Measurements from ENCODE around the gene ATP6V1B1.

The ATP6V1B1 gene

GRCh38 chr2:70935468-70936164 lies at the start of gene ATP6V1B1:
Gene ATP6V1B1 (plus strand): TSS chr2:70935900. CDS start chr2:70935955, 55 bp downstream.
- no peak for DNase-seq (ENCODE audit: low spot score)

DNA sequence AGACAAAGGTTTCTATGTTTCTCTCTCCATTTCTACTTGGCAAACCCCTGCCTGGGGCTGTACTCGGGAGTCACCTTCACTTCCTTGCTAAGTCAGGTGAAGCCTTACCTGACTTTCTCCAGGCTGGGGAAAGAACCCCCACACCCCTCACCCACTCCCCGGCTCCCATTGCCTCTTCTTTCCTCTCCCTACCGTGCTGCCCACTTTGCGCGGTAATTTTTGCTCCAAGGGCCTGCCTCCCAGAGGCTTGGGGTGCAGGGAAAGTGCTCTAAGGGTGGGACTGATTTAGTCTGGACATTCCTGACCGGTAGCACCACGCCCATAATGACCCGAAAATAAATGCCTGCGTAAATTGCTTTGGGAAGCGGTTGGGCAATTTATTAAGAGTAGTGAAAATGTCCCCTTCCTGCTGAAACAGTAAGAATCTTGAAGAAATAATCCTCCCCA lies 49.1 kb upstream of the ATP6V1B1 start:
- no peak for DNase-seq (ENCODE audit: low spot score)

GRCh38 chr2:70887208-70887549 lies 48.5 kb upstream of the ATP6V1B1 start:
- DNase-seq (ENCODE audit: low spot score), result no peak

DNA sequence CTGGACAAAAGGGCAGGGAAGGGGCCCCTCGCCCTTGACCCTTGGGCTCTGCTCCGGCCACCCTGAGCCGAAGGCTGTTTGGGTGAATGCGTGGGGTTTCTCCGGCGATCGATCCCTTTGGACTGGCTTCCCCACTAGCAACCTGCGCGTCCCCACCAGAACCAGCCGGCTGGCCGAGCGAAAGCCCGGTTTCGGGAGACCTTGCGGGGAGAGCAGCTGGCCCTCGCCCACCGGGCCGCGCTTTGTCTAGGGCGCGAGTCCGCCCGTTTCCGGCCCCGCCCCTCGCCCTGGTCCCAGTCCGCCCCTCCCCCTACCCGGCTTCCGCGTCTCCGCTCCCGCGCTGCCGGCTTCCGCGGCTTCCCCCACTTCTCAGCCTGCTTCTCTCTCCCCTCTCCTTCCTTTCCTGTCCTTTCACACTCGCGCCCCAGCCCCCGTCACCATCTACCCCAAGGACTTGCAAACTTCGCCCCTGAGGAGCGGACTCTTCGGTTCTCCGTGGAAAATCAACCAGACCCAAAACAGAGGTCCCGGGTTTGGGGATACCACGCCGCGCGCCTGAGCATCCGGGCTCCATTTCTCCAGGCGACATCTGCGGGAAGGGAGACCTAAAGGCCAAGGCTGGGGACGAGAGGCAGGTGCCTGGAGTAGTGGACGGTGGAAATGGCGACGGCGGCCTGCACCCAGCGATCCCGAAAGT lies 48.0 kb upstream of the ATP6V1B1 start:
- DNase-seq (ENCODE audit: low spot score), result peak; percentile 25

DNA sequence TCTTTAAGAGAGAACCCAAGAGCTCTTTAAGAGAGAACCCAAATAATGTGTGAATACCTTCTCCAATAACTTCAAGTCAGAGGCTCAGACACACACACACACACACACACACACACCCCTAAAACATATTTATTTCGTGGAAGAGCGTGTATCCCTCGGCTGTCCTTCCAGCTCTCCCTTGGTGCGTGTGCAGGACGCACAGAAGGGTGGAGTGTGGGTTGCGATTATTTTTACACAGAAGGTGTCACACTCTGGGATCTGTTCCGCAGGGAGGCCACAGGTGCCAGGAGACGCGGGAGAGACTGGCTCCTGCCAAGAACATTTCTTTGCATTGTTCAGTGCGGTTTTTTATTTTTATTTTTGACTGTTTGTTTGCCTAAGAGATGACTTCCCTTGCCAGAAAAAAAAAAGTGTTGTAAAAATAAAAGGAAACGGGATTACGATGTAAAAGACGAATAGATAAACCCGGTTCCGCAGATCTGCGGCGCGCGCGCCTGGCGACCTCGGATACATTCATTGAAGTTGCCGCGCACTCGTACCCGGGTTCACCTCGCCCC lies 47.3 kb upstream of the ATP6V1B1 start:
- DNase-seq (ENCODE audit: low spot score), result no peak

GRCh38 chr2:70888923-70889715 lies 46.6 kb upstream of the ATP6V1B1 start:
- DNase-seq (ENCODE audit: low spot score), result no peak

DNA sequence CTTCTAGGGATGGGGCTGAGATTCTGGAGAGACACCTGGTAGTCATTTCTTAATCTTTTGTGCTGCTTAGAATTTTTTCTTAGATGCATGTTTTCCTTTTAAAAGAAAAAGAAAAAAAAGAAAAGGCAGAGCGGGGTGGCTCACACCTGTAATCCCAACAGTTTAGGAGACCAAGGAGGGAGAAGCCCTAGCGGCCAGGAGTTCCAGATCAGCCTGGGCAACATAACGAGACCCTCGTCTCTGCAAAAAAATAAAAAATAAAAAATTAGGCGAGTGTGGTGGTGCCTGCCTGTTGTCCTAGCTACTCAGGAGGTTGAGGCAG lies 46.0 kb upstream of the ATP6V1B1 start:
- no peak for DNase-seq (ENCODE audit: low spot score)

DNA sequence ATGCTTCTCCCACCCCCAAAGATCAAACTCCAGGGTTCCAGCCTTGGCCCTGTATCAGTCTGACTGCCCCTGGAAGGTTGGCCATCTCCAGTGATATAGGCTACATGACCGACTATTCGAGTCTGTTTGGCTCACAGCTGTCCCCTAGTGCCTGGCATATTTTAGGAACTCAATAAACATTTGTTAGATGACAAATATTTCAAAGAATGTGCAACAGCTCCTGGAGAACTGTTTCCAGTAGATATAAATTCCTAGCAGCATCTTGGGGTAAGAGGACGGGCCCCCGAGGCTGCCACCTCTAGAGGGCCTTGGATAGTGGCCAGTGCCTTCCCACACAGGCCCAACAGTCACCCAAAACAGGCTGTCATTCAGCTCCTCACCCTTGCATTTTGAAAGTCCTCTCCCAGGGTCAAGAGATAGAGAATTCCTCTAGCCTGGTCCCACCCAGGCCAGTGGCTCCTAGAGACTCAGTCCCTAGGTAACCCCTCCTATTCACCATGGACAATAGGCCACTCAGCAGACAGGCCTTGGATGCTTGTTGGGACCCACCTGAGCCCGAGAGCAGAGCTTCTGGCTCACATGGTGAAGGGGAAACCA lies 45.1 kb upstream of the ATP6V1B1 start:
- no peak for DNase-seq (ENCODE audit: low spot score)

GRCh38 chr2:70891572-70892357 lies 43.9 kb upstream of the ATP6V1B1 start:
- DNase-seq (ENCODE audit: low spot score), result no peak

GRCh38 chr2:70892750-70893149 lies 43.0 kb upstream of the ATP6V1B1 start:
- DNase-seq (ENCODE audit: low spot score), result no peak

DNA sequence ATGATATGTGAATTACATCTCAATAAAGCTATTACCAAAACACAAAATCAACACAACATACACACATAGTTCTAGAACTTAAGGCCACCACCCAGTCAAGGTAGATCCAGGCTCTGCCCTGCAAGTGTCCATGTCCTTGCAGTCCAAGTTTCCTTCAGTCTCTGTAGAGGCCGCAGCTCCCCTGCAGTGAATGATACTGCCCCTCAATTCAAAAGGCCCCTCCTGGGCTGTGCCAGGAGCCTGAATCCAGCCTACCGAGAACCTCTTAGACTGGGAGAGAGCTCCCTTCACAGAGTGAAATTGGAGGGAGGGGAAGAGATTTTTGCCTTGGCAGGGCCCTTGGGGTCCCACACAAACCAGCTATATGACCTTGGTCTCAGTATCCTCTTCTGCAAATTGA lies 42.5 kb upstream of the ATP6V1B1 start:
- DNase-seq (ENCODE audit: low spot score), result no peak

DNA sequence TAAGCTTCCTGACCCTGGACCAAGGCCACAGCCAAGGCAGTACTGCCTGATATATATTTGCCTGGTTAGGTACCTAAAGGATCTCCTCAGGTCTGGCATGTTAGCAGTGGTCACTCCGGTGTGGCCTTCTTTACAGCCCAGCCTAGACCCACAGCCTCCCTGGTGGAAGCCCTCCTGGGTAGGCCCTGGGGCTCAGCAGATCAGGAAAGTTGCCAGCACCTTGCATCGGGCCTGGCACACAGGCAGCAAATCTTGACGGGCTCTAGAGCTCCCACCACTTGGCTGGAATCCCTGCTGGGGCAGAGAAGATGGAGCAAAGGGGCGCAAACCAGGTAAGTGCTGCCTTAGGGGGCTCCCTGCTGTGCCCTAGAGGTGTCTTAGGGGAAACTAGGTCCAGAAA lies 40.9 kb upstream of the ATP6V1B1 start:
- no peak for DNase-seq (ENCODE audit: low spot score)

GRCh38 chr2:70895249-70895648 lies 40.5 kb upstream of the ATP6V1B1 start:
- DNase-seq (ENCODE audit: low spot score), result no peak

DNA sequence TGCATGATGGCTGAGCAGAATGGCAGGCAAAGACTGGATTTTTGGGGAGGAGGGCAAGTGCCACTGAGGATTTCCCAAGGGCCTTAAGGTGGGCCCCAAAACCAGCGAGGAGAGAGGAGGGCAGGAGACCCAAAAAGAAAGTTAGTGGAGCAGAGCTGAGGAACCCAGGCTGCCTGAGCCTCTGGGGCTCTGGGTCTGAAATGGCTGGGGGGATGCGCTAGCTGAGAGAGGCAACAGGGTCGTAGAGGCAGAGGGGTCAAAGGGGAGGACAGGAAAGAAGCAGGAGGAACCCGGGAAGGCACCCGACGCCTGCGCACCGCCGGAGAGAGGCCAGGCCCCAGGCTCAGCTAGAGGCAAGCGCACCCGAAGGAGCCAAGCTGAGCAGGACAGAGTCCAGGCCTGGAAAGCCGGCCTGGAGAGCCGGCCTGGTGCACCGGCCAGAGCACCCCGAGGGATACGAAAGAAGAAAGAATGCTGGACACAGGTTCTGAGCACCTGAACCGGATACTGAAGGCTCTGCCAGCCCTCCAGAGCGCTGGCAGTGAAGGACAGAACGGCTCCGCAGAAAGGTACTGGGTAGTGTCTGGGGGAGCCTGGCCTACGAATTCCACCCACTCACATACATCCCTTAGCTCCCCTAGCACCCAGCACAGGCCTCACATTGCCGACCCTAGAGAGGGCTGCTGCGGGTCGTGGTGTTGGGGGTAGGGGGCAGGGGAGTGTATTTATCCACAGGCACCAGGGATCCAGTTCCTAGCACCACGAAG lies 39.5 kb upstream of the ATP6V1B1 start:
- no peak for DNase-seq (ENCODE audit: low spot score)

DNA sequence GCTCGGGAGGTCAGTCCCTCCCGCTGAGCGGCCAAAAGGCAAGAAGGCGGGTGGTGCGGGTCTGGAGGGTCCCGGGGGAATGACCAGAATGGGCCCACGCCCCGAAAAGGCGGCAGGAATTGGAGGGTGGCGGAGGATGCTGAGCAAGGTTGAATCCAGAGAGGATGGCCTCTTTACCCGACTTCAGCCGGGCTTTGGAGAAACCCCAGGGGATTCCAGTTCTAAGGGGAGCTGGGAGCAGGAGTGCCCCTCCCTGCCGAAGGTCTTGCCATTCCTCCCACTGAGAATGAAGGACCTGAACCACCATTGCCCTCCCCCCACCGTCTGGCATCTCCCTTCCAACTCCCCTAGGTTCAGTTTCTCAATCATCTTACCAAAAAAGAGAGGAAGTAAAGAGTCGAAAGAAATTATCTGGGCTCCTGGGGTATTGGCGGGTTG lies 38.9 kb upstream of the ATP6V1B1 start:
- DNase-seq (ENCODE audit: low spot score), result no peak

DNA sequence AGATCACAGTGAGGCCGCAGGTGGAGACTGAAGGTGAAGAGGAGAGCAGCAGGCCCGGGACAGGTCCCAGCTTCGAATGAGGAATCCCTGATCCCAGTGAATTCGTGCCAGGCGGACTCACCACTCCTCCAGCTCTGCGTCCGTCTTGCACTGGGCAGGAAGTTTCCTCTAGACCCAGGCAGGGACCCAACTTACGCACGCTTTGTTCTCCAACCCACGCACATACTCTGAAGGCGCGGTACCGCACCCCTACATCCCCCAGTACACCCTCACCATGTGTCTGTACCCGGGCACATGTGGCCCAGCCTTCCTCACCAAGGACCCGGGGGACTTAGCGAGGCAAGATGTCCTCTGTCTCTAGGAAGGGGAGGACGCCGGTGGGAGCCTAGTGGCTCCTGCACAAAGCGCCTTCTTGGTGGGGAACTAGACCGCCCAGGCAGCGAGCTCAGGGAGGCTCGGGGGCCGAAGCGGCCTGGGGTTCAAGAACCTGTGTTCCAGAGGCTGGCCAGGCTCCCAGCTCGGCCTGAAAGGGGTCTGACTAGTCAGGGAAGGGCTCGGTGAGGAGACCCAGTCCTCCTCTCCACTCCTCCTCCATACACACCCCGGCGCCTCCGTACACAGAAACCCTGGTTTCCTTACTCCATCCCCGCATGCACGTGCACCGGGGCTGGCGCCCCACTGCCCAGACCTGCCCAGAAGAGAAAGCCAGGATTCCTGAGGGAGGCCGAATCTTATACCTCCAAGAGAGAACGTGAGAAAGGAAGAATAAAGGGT lies 38.3 kb upstream of the ATP6V1B1 start:
- no peak for DNase-seq (ENCODE audit: low spot score)

DNA sequence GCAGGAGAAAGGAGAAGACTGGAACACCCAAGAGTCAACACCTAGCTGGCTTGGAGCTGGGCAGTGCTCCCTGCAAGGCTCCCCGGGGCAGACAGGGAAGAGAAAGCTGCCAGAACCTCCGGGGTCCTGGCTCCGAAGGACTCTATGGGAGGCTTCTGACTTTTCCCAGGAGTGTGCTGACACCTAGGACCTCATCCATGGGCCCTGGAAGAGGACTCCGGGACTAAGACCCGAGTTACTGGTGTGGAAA lies 37.8 kb upstream of the ATP6V1B1 start:
- no peak for DNase-seq (ENCODE audit: low spot score)

GRCh38 chr2:70898363-70899240 lies 37.1 kb upstream of the ATP6V1B1 start:
- DNase-seq (ENCODE audit: low spot score), result no peak
